ENCODE data around the gene URAD.

URAD gene

GRCh38 chr13:28001049-28001448 is 12.6 kb upstream of the URAD start:
- no peak for TF ChIP-seq CTCF (IDR thresholded peaks at IDR 0.05; ENCODE audit: borderline replicate concordance, control extremely low read depth, extremely low read depth, insufficient read depth, missing control alignments)
- in situ Hi-C loops (cut with MboI; ENCODE audit: low sequenced_read_pairs, unreplicated experiment) = no loop called here

GRCh38 chr13:28000567-28000966 is 12.1 kb upstream of the URAD start:
- DNase-seq (ENCODE audit: low spot score) = no peak
- TF ChIP-seq CTCF (IDR thresholded peaks at IDR 0.05; ENCODE audit: borderline replicate concordance, control extremely low read depth, extremely low read depth, insufficient read depth, missing control alignments) = no peak
- in situ Hi-C loops (cut with MboI; ENCODE audit: low sequenced_read_pairs, unreplicated experiment) = no loop called here

More at GRCh38 chr13:28001049-28001448, 12.6 kb upstream of the URAD start:
- DNase-seq (ENCODE audit: low spot score) = no peak

DNA sequence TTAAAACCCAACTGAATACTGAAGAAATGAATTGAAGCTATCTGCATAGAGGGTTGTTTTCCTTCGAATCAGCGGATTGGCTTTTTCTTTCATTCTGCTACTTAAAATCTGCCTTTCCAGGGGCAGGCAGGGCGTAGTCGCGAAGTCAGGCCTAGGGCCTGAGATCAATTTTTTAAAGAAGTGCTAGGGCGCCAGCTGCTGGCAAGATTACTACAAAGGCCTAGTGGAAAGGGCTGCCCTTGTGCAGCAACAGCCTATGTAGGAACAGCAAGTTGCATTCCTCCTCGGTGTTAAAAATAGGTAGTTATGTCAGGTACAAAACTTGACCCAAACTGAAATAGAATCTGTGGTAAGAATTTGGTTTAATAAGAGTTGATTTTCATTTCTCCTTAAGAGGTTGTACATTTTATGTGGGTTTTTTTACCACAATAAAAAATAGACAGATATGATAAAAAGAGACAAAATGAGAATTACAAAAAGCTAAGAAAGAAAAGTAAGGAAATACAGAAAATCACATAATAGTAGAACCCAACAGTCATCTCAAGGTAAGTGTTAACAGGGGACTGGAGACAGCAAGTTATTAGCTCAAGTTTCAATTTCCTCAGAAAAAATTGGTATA is 9.5 kb upstream of the URAD start:
- DNase-seq (ENCODE audit: low spot score) = no peak
- TF ChIP-seq CTCF (IDR thresholded peaks at IDR 0.05; ENCODE audit: borderline replicate concordance, control extremely low read depth, extremely low read depth, insufficient read depth, missing control alignments) = peak; percentile 49
- in situ Hi-C loops (cut with MboI; ENCODE audit: low sequenced_read_pairs, unreplicated experiment) = no loop called here

DNA sequence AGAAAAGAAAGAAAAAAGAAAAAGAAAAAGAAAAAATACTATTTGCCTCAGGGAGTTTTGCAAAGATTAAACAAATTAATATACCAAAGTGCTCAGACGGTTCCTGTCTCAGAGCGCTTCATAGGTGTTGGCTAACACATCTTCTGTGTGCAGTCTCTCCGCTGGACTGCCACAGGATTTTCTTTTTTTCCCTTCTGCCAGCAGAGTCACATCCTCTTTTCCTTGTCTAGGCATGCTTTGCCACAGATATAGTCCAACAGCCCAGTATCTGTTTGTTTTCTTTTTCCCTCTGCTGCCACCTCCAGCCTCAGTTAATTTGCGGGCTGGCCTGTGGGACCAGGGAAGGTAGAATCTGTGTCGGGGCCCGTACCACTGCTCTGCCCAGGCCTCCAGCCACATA is 3.4 kb upstream of the URAD start:
- in situ Hi-C loops (cut with MboI; ENCODE audit: low sequenced_read_pairs, unreplicated experiment) = no loop called here
- no peak for TF ChIP-seq CTCF (IDR thresholded peaks at IDR 0.05; ENCODE audit: borderline replicate concordance, control extremely low read depth, extremely low read depth, insufficient read depth, missing control alignments)
- no peak for DNase-seq (ENCODE audit: low spot score)

DNA sequence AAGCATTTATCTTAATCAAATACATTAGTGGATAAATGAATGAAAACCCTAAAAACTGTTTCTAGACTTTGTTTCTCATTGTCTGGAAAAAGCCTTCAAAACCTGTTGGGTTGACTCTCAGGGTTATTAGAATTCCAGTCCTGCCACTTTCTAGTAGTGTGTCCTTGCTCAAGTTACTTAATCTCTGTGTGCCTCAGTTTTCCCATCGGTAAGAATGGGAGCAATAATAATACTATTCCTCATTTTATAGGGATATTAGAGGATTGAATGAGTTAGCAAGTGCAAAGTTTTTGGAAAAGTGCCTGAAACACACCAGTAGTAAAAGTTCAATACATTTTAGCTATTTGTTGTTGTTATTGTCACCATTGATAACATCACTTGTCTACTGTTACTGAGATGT is 2.9 kb downstream of the URAD start:
- no peak for DNase-seq (ENCODE audit: low spot score)
- no peak for TF ChIP-seq CTCF (IDR thresholded peaks at IDR 0.05; ENCODE audit: borderline replicate concordance, control extremely low read depth, extremely low read depth, insufficient read depth, missing control alignments)
- in situ Hi-C loops (cut with MboI; ENCODE audit: low sequenced_read_pairs, unreplicated experiment) = no loop called here

- in situ Hi-C loops (cut with MboI; ENCODE audit: low sequenced_read_pairs, unreplicated experiment) = loop anchor here (5.0 kb wide), 1 partner anchor 155 kb away; no protein-coding TSS in a partner anchor
- DNase-seq (ENCODE audit: low spot score) = no peak
- no peak for TF ChIP-seq CTCF (IDR thresholded peaks at IDR 0.05; ENCODE audit: borderline replicate concordance, control extremely low read depth, extremely low read depth, insufficient read depth, missing control alignments)
Observed at GRCh38 chr13:27982361-27982760, 6.1 kb downstream of the URAD start.
